ENCODE data around the gene ITGB4. TPM values are rescaled to one million over a fixed set of nuclear protein-coding genes. Genes with fewer than 3 reads are reported as not detected.

ITGB4 gene
- total and polyA plus RNA-seq, 2 of the 13 experiments (the other 11 are each of a cell fraction or from before 2014, with no cell fraction given): 6.9 to 14.5 TPM

DNA sequence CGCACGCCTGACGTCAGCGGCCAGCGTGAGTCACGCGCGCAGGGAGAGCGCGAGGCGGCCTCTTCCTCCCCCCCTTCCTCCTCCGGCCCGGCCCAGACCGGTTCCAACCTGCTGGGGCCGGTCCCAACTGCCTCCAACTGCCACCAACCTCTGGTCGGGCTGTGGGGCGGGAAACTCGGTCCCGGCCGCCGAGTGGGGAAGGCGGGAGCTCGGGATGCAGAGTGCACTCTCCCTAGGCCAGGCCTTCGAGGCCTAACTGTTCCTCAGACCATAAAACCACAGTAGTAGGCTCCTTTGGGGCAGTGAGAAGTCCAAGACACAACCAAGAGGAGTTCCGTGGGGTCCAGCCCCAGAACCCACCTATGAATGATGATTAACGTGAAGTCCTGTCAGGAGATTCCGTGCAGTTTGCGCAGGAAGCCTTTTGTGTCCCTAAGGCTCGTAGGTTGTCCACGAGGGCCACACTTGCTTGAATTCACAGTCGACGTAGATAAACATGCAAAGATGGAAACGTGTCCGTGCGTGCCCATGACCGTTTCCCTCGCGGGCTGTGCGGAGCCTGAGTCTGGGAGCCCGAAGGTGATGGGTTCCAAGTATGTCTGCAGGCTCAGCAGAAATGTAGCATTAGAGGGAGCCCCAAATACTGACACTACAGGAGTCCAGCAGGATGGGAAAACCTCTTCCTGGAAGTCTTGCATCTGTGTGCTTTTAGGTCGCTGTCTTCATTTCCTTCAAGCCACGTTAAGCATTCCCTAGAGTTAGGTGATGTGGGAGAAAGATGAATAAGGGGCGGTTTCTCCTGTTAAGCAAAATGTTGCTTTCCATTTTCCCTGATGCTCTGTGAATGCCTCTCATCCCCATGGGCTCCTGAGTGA, 64.0 kb downstream of the ITGB4 start (continued):
- TF ChIP-seq, protein P1, sequence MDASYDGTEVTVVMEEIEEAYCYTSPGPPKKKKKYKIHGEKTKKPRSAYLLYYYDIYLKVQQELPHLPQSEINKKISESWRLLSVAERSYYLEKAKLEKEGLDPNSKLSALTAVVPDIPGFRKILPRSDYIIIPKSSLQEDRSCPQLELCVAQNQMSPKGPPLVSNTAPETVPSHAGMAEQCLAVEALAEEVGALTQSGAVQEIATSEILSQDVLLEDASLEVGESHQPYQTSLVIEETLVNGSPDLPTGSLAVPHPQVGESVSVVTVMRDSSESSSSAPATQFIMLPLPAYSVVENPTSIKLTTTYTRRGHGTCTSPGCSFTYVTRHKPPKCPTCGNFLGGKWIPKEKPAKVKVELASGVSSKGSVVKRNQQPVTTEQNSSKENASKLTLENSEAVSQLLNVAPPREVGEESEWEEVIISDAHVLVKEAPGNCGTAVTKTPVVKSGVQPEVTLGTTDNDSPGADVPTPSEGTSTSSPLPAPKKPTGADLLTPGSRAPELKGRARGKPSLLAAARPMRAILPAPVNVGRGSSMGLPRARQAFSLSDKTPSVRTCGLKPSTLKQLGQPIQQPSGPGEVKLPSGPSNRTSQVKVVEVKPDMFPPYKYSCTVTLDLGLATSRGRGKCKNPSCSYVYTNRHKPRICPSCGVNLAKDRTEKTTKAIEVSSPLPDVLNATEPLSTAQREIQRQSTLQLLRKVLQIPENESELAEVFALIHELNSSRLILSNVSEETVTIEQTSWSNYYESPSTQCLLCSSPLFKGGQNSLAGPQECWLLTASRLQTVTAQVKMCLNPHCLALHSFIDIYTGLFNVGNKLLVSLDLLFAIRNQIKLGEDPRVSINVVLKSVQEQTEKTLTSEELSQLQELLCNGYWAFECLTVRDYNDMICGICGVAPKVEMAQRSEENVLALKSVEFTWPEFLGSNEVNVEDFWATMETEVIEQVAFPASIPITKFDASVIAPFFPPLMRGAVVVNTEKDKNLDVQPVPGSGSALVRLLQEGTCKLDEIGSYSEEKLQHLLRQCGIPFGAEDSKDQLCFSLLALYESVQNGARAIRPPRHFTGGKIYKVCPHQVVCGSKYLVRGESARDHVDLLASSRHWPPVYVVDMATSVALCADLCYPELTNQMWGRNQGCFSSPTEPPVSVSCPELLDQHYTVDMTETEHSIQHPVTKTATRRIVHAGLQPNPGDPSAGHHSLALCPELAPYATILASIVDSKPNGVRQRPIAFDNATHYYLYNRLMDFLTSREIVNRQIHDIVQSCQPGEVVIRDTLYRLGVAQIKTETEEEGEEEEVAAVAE (CRISPR knock-in tag; IDR thresholded peaks at IDR 0.05; ENCODE audit: borderline replicate concordance): no peak
- TF ChIP-seq MED8 (CRISPR knock-in tag; IDR thresholded peaks at IDR 0.05; ENCODE audit: insufficient replicate concordance) (peak; percentile 81), ARID2 (CRISPR knock-in tag; IDR thresholded peaks at IDR 0.05; ENCODE audit: borderline replicate concordance) (no peak; the same call in 1 of the 2 replicates), ZNF367 (CRISPR knock-in tag; IDR thresholded peaks at IDR 0.05; ENCODE audit: borderline replicate concordance) (peak; percentile 73; the same call in 1 of the 2 replicates), JUND (CRISPR knock-in tag; IDR thresholded peaks at IDR 0.05) (0 out of 2 replicates have a peak, but pooled peaks have one; percentile 9), MATR3 (CRISPR knock-in tag; IDR thresholded peaks at IDR 0.05) (no peak), ZNF773 (CRISPR knock-in tag; IDR thresholded peaks at IDR 0.05; ENCODE audit: borderline replicate concordance) (0 out of 2 replicates have a peak, but pooled peaks have one; percentile 82), ARNT (IDR thresholded peaks at IDR 0.05) (no peak), KAT7 (CRISPR knock-in tag; IDR thresholded peaks at IDR 0.05; ENCODE audit: borderline replicate concordance) (peak; percentile 91; the same call in 1 of the 2 replicates), KLF9 (CRISPR knock-in tag; IDR thresholded peaks at IDR 0.05; ENCODE audit: low read depth) (0 out of 2 replicates have a peak, but pooled peaks have one; percentile 87), ZNF432 (CRISPR knock-in tag; IDR thresholded peaks at IDR 0.05; ENCODE audit: borderline replicate concordance) (no peak; the same call in 1 of the 2 replicates), HOXA9 (CRISPR knock-in tag; IDR thresholded peaks at IDR 0.05; ENCODE audit: borderline replicate concordance) (0 out of 2 replicates have a peak, but pooled peaks have one; percentile 68), ZNF33B (CRISPR knock-in tag; IDR thresholded peaks at IDR 0.05) (peak; percentile 90; the same call in 1 of the 2 replicates), ZNF605 (CRISPR knock-in tag; IDR thresholded peaks at IDR 0.05) (peak; percentile 90; the same call in 1 of the 2 replicates)
- TF ChIP-seq, protein P2, sequence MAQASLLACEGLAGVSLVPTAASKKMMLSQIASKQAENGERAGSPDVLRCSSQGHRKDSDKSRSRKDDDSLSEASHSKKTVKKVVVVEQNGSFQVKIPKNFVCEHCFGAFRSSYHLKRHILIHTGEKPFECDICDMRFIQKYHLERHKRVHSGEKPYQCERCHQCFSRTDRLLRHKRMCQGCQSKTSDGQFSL (CRISPR knock-in tag; IDR thresholded peaks at IDR 0.05): no peak
- TF ChIP-seq, protein P3, sequence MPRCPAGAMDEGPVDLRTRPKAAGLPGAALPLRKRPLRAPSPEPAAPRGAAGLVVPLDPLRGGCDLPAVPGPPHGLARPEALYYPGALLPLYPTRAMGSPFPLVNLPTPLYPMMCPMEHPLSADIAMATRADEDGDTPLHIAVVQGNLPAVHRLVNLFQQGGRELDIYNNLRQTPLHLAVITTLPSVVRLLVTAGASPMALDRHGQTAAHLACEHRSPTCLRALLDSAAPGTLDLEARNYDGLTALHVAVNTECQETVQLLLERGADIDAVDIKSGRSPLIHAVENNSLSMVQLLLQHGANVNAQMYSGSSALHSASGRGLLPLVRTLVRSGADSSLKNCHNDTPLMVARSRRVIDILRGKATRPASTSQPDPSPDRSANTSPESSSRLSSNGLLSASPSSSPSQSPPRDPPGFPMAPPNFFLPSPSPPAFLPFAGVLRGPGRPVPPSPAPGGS (CRISPR knock-in tag; IDR thresholded peaks at IDR 0.05): no peak; the same call in 1 of the 2 replicates
- TF ChIP-seq, protein P4, sequence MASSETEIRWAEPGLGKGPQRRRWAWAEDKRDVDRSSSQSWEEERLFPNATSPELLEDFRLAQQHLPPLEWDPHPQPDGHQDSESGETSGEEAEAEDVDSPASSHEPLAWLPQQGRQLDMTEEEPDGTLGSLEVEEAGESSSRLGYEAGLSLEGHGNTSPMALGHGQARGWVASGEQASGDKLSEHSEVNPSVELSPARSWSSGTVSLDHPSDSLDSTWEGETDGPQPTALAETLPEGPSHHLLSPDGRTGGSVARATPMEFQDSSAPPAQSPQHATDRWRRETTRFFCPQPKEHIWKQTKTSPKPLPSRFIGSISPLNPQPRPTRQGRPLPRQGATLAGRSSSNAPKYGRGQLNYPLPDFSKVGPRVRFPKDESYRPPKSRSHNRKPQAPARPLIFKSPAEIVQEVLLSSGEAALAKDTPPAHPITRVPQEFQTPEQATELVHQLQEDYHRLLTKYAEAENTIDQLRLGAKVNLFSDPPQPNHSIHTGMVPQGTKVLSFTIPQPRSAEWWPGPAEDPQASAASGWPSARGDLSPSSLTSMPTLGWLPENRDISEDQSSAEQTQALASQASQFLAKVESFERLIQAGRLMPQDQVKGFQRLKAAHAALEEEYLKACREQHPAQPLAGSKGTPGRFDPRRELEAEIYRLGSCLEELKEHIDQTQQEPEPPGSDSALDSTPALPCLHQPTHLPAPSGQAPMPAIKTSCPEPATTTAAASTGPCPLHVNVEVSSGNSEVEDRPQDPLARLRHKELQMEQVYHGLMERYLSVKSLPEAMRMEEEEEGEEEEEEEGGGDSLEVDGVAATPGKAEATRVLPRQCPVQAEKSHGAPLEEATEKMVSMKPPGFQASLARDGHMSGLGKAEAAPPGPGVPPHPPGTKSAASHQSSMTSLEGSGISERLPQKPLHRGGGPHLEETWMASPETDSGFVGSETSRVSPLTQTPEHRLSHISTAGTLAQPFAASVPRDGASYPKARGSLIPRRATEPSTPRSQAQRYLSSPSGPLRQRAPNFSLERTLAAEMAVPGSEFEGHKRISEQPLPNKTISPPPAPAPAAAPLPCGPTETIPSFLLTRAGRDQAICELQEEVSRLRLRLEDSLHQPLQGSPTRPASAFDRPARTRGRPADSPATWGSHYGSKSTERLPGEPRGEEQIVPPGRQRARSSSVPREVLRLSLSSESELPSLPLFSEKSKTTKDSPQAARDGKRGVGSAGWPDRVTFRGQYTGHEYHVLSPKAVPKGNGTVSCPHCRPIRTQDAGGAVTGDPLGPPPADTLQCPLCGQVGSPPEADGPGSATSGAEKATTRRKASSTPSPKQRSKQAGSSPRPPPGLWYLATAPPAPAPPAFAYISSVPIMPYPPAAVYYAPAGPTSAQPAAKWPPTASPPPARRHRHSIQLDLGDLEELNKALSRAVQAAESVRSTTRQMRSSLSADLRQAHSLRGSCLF (CRISPR knock-in tag; IDR thresholded peaks at IDR 0.05; ENCODE audit: borderline replicate concordance): 0 out of 2 replicates have a peak, but pooled peaks have one; percentile 27
